Adrenal gland (tissue), 12 donors: ENCODE data around the gene MAML3. TPM values are rescaled to one million over a fixed set of nuclear protein-coding genes. Genes with fewer than 3 reads are reported as not detected.

Source experiments
- DNase-seq, 7 donors: peaks; one replicate each; pipeline ENCODE4 v3.0.0-alpha.2; 2019 to 2020
- H3K27ac ChIP-seq, 5 donors: fragments of 200-600 bp; sonication (generic) in 4 of 5; 1 replicate in 3 of 5; 2 replicates in 2 of 5; pipeline versions ENCODE4 v1.5.1 to v1.8.0; 2016 to 2020; ENCODE audit warnings: mild to moderate bottlenecking in 1 of 5
- H3K27me3 ChIP-seq: fragments of 200-600 bp; 2 replicates; pipeline ENCODE4 v1.8.0; 2021
- H3K36me3 ChIP-seq, 2 donors: fragments of 200-600 bp; replicated peaks in 1 of 2; 1 replicate in 1 of 2; 2 replicates in 1 of 2; pipeline versions ENCODE4 v1.5.1 to v1.8.0; 2018 to 2022
- H3K4me1 ChIP-seq, 2 donors: fragments of 200-600 bp; replicated peaks in 1 of 2; 1 replicate in 1 of 2; 2 replicates in 1 of 2; pipeline versions ENCODE4 v1.5.1 to v1.8.0; 2018 to 2021
- H3K4me3 ChIP-seq, 4 donors: fragments of 200-600 bp; sonication (generic) in 3 of 4; one replicate each; pipeline ENCODE4 v1.5.1; 2016 to 2018
- H3K9me3 ChIP-seq, 3 donors: fragments of 200-600 bp; sonication (generic) in 1 of 3; replicated peaks in 1 of 3; 1 replicate in 2 of 3; 2 replicates in 1 of 3; pipeline versions ENCODE4 v1.5.1 to v1.8.0; 2016 to 2021
- POLR2A ChIP-seq, 2 donors: fragments of 450-650 bp; IDR thresholded peaks; one replicate each; pipeline ENCODE4 v1.6.1; 2017; ENCODE audit warnings: antibody characterized with exemption in 2 of 2, mild to moderate bottlenecking in 2 of 2, moderate library complexity in 1 of 2
- WGBS, 4 donors: extraction: QIAGEN DNeasy Blood & Tissue Kit in 2 of 4; methylation state at CpG; one replicate each; pipeline versions ENCODE4 v1.1.5 to v1.1.7; 2013 to 2017; 5-methylcytosine and 5-hydroxymethylcytosine counted together
- intact Hi-C, 2 donors: fragments of 100-400 bp; cut with DNase I; formaldehyde crosslinking; loops; one replicate each; pipeline versions ENCODE4 v1.14.1 to v1.15.0; 2022 to 2023
- polyA plus RNA-seq, 3 donors: library from polyadenylated mRNA; stranded (reverse); fragments of 200-250 nt in 2 of 3; fragments of 350-450 nt in 1 of 3; fragmentation: Illumina TruSeq in 1 of 3; extraction: RNeasy Lipid Tissue Mini Kit (QIAGEN cat#74804) in 1 of 3; gene quantifications; one replicate each; pipeline ENCODE4 v1.2.3, GENCODE V29; 2013 to 2014
- total RNA-seq, 9 donors: library from RNA; depleted of rRNA in 4 of 9; stranded (reverse); fragments of >200 nt in 4 of 9; fragments of 120-200 nt in 1 of 9; fragmentation: NEBNext Ultra II Directional in 1 of 9; extraction: Animal tissue kit (Norgen Biotek cat#: 25700) in 1 of 9; gene quantifications; one replicate each; pipeline versions ENCODE4 v1.1.0 to v1.2.4, GENCODE V29; 2013 to 2023
- TF ChIP-seq, protein P1 (sequence below), 6 experiments: fragments of 450-650 bp in 4 of 6; fragments of 200-600 bp in 2 of 6; sonication (generic) in 1 of 6; IDR thresholded peaks; 1 replicate in 5 of 6; 2 replicates in 1 of 6; pipeline versions ENCODE4 v1.5.1 to v1.8.0; 2016 to 2021; ENCODE audit warnings: antibody characterized with exemption in 6 of 6, mild to moderate bottlenecking in 2 of 6, moderate library complexity in 1 of 6
- donor health status: healthy with polysubstance abuse.
- donor health status: Bipolar disorder and iron deficiency.
- donor health status: DM: yes; HTN: yes; CAD: no.
- donor health status: DM: no; HTN: no; CAD: no.
- donor health status: DM: no; HTN: no; CAD: no.
- donor health status: DM: yes; HTN: yes; CAD: no.

Gene MAML3
- total and polyA plus RNA-seq, 12 donors = 2.0 to 15.9 (median 8.4) TPM

DNA sequence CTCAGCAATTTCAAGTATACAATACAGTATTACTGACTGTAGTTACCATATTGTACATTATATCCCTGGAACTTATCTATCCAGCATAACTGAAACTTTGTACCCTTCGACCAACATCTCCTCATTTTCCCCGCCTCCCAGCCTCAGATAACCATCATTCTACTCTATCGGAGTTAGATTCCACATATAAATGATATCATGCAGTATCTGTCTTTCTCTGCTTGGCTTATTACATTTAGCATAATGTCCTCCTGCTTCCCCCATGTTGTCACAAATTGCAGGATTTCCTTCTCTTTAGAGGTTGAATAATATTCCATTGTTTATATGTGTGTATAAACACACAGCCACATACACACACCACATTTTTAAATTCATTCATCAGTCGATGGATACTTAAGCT lies 218.1 kb downstream of the MAML3 start:
- H3K9me3 ChIP-seq = no peaks in the 10 kb centered on the region
- intact Hi-C loops = no loop called here
- DNase-seq = no peak

DNA sequence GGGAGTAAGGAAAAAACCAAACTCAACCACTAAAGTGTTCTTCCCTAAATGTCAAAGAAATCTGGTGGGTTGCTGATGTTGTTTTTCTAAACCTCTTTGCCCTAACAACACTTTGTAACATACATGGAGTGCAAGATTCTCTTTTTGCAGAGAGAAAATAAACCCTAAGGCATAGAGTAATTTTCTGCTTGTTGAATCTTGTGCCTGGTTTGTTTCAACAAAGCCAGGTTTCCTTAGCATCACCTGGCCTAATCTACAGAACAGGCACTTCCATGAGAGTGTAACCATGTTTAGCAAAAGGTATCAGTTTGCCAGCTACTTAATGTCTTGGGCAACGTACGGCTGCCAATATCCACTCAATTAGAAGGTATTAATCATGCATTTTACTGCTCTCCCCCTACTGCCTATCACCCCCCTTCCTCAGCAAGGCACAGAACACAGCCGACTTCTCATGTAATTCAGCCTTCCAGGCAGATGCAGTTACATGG lies 219.2 kb downstream of the MAML3 start:
- H3K4me3 ChIP-seq = no peak overlapping the region
- H3K36me3 ChIP-seq = no peaks in the 10 kb centered on the region
- TF ChIP-seq, protein P1, sequence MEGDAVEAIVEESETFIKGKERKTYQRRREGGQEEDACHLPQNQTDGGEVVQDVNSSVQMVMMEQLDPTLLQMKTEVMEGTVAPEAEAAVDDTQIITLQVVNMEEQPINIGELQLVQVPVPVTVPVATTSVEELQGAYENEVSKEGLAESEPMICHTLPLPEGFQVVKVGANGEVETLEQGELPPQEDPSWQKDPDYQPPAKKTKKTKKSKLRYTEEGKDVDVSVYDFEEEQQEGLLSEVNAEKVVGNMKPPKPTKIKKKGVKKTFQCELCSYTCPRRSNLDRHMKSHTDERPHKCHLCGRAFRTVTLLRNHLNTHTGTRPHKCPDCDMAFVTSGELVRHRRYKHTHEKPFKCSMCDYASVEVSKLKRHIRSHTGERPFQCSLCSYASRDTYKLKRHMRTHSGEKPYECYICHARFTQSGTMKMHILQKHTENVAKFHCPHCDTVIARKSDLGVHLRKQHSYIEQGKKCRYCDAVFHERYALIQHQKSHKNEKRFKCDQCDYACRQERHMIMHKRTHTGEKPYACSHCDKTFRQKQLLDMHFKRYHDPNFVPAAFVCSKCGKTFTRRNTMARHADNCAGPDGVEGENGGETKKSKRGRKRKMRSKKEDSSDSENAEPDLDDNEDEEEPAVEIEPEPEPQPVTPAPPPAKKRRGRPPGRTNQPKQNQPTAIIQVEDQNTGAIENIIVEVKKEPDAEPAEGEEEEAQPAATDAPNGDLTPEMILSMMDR (IDR thresholded peaks at IDR 0.05) = no peak
- TF ChIP-seq POLR2A (IDR thresholded peaks at IDR 0.05) = no peak
- peak overlapping the region in 1 of 5 donors; percentile 14 for H3K27ac ChIP-seq
- H3K9me3 ChIP-seq = no peaks in the 10 kb centered on the region
- intact Hi-C loops = no loop called here
- no peak for DNase-seq
- no peaks in the 10 kb centered on the region for H3K27me3 ChIP-seq
- H3K4me1 ChIP-seq = peaks cover 0 to 15% of the 10 kb centered on the region in 2 donors
- WGBS, 4 donors = 57 to 65% (median 63%) methylated on average over 3 of the region's 3 CpGs

More for the DNA sequence above, 218.1 kb downstream of the MAML3 start:
- no peaks in the 10 kb centered on the region for H3K36me3 ChIP-seq
- H3K4me3 ChIP-seq = no peak overlapping the region
- peaks cover 0 to 15% of the 10 kb centered on the region in 2 donors for H3K4me1 ChIP-seq
- no peak overlapping the region for H3K27ac ChIP-seq
- H3K27me3 ChIP-seq = no peaks in the 10 kb centered on the region
- no peak for TF ChIP-seq POLR2A (IDR thresholded peaks at IDR 0.05)
- TF ChIP-seq, protein P1 (IDR thresholded peaks at IDR 0.05) = no peak
- WGBS, 4 donors = 83 to 89% (median 85%) methylated on average over 4 of the region's 4 CpGs

DNA sequence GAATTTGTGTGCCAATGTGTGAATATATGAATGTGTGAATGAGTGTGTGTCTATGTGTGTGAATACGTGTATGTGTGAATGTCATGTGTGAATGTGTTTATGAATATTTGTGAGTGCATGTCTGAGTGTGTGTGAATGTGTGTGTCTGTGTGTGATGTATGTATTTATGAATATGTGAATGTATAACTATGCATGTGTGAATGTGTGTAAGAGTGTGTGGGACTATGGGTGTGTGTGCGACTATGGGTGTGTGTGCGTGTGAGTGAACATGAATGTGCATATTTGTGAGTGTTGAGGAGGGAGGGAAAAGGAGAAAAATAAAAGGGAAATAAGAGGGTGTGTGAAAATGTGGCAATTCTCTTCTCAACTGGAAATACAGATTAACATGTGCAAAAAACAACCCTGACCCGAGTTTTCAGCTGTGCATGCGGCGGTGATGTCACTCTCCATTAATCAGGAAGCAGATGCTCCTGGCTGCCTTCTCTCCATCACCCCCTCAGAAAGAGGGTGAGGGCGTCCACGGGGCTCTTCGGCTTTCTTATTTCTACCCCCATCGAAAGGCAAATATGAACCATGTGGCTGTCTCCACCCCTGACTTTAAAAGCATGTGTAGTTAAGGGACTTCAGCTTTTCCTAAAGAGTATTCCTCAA lies 219.8 kb downstream of the MAML3 start:
- Histone ChIP-seq H3K27me3 (no peaks in the 10 kb centered on the region), H3K9me3 (no peaks in the 10 kb centered on the region), H3K4me1 (peaks cover 0 to 15% of the 10 kb centered on the region in 2 donors), H3K4me3 (no peak overlapping the region), H3K27ac (peak overlapping the region in 2 of 5 donors; percentile 20 to 26), H3K36me3 (no peaks in the 10 kb centered on the region)
- peak; percentile 42 to 80 (median 59) for DNase-seq
- WGBS, 4 donors = 37 to 54% (median 43%) methylated on average over 10 of the region's 10 CpGs
- intact Hi-C loops = no loop called here
- TF ChIP-seq, protein P1 (IDR thresholded peaks at IDR 0.05) = no peak
- no peak for TF ChIP-seq POLR2A (IDR thresholded peaks at IDR 0.05)

DNA sequence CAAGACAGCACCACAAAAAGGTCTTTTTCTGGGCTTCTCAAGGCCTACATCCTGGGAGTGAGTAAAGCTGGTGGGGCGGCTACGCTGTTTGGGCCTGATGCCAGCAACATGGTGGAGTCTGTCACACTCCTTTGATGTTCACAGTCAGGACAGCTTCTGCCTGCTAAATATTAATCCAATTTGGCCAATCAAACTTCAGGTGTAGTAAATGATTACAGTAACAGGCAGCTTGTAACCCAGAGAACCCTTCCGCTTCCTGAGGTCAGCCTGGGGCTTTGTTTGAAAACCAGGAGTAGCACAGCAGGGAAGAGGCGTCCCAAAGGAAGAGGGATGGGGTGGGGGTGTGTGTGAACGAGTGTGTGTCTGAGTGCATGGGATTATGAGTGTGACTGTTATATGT lies 220.4 kb downstream of the MAML3 start:
- intact Hi-C loops = no loop called here

More for the DNA sequence above, 220.4 kb downstream of the MAML3 start:
- H3K4me3 ChIP-seq = no peak overlapping the region
- H3K9me3 ChIP-seq = no peaks in the 10 kb centered on the region
- peak in 1 of 7 donors; percentile 32 for DNase-seq
- peak overlapping the region in 2 of 5 donors; percentile 20 to 26 for H3K27ac ChIP-seq
- no peaks in the 10 kb centered on the region for H3K27me3 ChIP-seq
- WGBS, 4 donors = 62 to 87% (median 71%) methylated on average over 5 of the region's 5 CpGs
- TF ChIP-seq POLR2A (IDR thresholded peaks at IDR 0.05) = no peak
- peaks cover 0 to 15% of the 10 kb centered on the region in 2 donors for H3K4me1 ChIP-seq
- no peaks in the 10 kb centered on the region for H3K36me3 ChIP-seq
